ENCODE measurements around the gene TSKU.

TSKU gene

GRCh38 chr11:76806608-76807205 lies 23.6 kb downstream of the TSKU start:
- Histone ChIP-seq H3K27me3 (no peaks in the 10 kb centered on the region), H3K4me1 (peaks cover 0 to 46% (median 21%) of the 10 kb centered on the region in 4 donors), H3K27ac (peak overlapping the region; percentile 14 to 63), H3K36me3 (no peaks in the 10 kb centered on the region), H3K9me3 (no peaks in the 10 kb centered on the region), H3K4me3 (no peak overlapping the region)
- no peak for DNase-seq
- TF ChIP-seq, protein P1, sequence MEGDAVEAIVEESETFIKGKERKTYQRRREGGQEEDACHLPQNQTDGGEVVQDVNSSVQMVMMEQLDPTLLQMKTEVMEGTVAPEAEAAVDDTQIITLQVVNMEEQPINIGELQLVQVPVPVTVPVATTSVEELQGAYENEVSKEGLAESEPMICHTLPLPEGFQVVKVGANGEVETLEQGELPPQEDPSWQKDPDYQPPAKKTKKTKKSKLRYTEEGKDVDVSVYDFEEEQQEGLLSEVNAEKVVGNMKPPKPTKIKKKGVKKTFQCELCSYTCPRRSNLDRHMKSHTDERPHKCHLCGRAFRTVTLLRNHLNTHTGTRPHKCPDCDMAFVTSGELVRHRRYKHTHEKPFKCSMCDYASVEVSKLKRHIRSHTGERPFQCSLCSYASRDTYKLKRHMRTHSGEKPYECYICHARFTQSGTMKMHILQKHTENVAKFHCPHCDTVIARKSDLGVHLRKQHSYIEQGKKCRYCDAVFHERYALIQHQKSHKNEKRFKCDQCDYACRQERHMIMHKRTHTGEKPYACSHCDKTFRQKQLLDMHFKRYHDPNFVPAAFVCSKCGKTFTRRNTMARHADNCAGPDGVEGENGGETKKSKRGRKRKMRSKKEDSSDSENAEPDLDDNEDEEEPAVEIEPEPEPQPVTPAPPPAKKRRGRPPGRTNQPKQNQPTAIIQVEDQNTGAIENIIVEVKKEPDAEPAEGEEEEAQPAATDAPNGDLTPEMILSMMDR (IDR thresholded peaks at IDR 0.05) = no peak
- intact Hi-C loops (cut with DNase I; ENCODE audit: low total_unique reads) = no loop called here

- H3K4me1 ChIP-seq = peaks cover 0 to 39% (median 18%) of the 10 kb centered on the region in 4 donors
- no peak overlapping the region for H3K4me3 ChIP-seq
- peak overlapping the region; percentile 47 to 68 for H3K27ac ChIP-seq
- TF ChIP-seq, protein P1 (IDR thresholded peaks at IDR 0.05) = peak; percentile 74 to 82
- no peaks in the 10 kb centered on the region for H3K36me3 ChIP-seq
- no peaks in the 10 kb centered on the region for H3K27me3 ChIP-seq
- intact Hi-C loops (cut with DNase I; ENCODE audit: low total_unique reads) = no loop called here
- H3K9me3 ChIP-seq = no peaks in the 10 kb centered on the region
- DNase-seq = peak; percentile 92 to 93
Measured at GRCh38 chr11:76807206-76807875, 24.2 kb downstream of the TSKU start.

GRCh38 chr11:76808171-76808570 lies 25.0 kb downstream of the TSKU start:
- intact Hi-C loops (cut with DNase I; ENCODE audit: low total_unique reads) = no loop called here
- no peaks in the 10 kb centered on the region for H3K27me3 ChIP-seq
- TF ChIP-seq, protein P1 (IDR thresholded peaks at IDR 0.05) = no peak
- no peaks in the 10 kb centered on the region for H3K36me3 ChIP-seq
- no peak for DNase-seq
- no peak overlapping the region for H3K4me3 ChIP-seq
- peak overlapping the region in 1 of 2 donors; percentile 68 for H3K27ac ChIP-seq
- no peaks in the 10 kb centered on the region for H3K9me3 ChIP-seq
- peaks cover 0 to 31% (median 14%) of the 10 kb centered on the region in 4 donors for H3K4me1 ChIP-seq

DNA sequence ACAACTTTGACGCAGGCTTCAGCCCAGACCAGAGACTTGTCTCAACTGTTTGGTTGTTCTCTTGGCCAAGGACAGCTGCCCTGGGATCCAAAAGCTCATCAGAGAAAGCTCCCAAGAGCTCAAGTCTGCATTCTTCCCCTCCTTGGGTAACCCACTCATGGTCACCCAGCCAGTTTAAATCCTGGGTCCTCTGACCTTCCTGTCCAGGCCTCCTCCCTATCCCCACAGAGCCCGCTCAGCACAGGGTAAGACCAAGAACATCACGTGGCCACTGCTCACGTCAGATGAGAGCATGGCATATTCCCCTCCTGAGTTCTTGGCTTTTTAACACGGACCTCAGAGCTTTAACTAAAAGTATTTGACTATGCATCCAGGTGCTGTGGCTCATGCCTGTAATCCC lies 25.8 kb downstream of the TSKU start:
- DNase-seq = no peak
- intact Hi-C loops (cut with DNase I; ENCODE audit: low total_unique reads) = no loop called here

DNA sequence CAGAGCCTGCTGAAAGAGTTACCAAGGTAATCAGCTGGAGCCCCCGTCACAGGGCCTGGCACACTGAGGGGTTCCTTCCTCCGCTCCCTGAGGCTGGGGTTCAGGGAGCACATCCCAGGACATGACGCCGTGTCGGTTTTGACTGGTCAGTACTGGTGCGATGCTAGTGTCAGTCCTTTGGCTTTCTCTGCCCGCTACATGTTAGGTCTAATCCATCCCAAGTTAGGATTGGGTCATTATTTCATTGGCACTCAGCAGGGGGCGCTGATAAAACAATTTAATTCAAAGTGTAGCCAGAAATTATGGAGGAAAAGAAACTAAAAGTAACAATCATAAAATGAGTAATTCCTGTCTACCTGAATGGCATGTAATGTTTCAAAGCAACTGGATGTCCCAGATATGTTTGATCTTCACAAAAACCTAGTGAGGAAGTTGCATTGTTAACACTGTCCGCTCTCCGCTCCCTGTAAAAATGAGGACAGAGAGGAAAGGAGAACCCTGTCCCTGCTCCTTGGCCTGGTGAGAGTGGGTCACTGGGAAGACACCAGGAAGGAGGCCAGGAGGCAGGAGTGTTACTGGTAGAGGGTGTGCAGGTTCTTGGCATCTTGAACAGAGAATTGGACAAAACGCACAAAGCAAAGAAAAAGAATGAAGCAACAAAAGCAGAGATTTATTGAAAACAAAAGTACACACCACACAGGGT lies 27.1 kb downstream of the TSKU start:
- peaks cover 0 to 21% (median 7%) of the 10 kb centered on the region in 4 donors for H3K4me1 ChIP-seq
- intact Hi-C loops (cut with DNase I; ENCODE audit: low total_unique reads) = no loop called here

More for the DNA sequence above, 25.8 kb downstream of the TSKU start:
- H3K27me3 ChIP-seq = no peaks in the 10 kb centered on the region
- no peaks in the 10 kb centered on the region for H3K36me3 ChIP-seq
- TF ChIP-seq, protein P1 (IDR thresholded peaks at IDR 0.05) = no peak
- no peak overlapping the region for H3K4me3 ChIP-seq
- no peak overlapping the region for H3K27ac ChIP-seq
- H3K9me3 ChIP-seq = no peaks in the 10 kb centered on the region
- peaks cover 0 to 23% (median 10%) of the 10 kb centered on the region in 4 donors for H3K4me1 ChIP-seq

More for the DNA sequence above, 27.1 kb downstream of the TSKU start:
- TF ChIP-seq, protein P1 (IDR thresholded peaks at IDR 0.05) = peak; percentile 45 to 62
- DNase-seq = no peak
- Histone ChIP-seq H3K27ac (no peak overlapping the region), H3K9me3 (peaks cover 0 to 6% (median 0%) of the 10 kb centered on the region in 3 donors), H3K36me3 (no peaks in the 10 kb centered on the region), H3K4me3 (no peak overlapping the region), H3K27me3 (no peaks in the 10 kb centered on the region)
